Astrocyte (in vitro differentiated cells and primary cell): ENCODE results near the gene PPT2. TPM values are rescaled to one million over a fixed set of nuclear protein-coding genes. Genes with fewer than 3 reads are reported as not detected.

ENCODE experiments used
- DNase-seq: peaks from one replicate; pipeline ENCODE4 v3.0.0-alpha.2; 2010; ENCODE audit warnings: low read depth
- FAIRE-seq: peaks from 2 replicates; lab custom pipeline; 2011; peaks lifted over from hg19 to GRCh38; lab: Jason Lieb, UNC
- H2AFZ ChIP-seq: 2 replicates; pipeline ENCODE4 v1.6.0; 2012; ENCODE audit warnings: low read depth, low read length, inconsistent platforms
- H3K27ac ChIP-seq: 2 replicates; pipeline ENCODE4 v1.5.1; 2011; ENCODE audit warnings: low read depth, low read length, inconsistent platforms
- H3K27me3 ChIP-seq: 2 replicates; pipeline ENCODE4 v1.6.0; 2011; ENCODE audit warnings: low read length, inconsistent platforms; ENCODE audit not compliant: insufficient read depth
- H3K36me3 ChIP-seq: 2 replicates; pipeline ENCODE4 v1.5.1; 2011; ENCODE audit warnings: low read length, inconsistent platforms; ENCODE audit not compliant: insufficient read depth
- H3K4me1 ChIP-seq: 2 replicates; pipeline ENCODE4 v1.5.1; 2011; ENCODE audit warnings: low read length, inconsistent platforms; ENCODE audit not compliant: insufficient read depth
- H3K4me2 ChIP-seq: 2 replicates; pipeline ENCODE4 v1.6.0; 2012; ENCODE audit warnings: low read length, inconsistent platforms
- H3K4me3 ChIP-seq: 2 replicates; pipeline ENCODE4 v1.5.1; 2011; ENCODE audit warnings: low read depth, mild to moderate bottlenecking, low read length, inconsistent platforms; ENCODE audit not compliant: insufficient read depth
- H3K79me2 ChIP-seq: 2 replicates; pipeline ENCODE4 v1.6.0; 2012; ENCODE audit warnings: mild to moderate bottlenecking, low read length, inconsistent platforms; ENCODE audit not compliant: insufficient read depth
- H3K9ac ChIP-seq: 2 replicates; pipeline ENCODE4 v1.6.0; 2012; ENCODE audit warnings: mild to moderate bottlenecking, low read length, inconsistent platforms
- H3K9me3 ChIP-seq: 2 replicates; pipeline ENCODE4 v1.5.1; 2012; ENCODE audit warnings: low read depth, mild to moderate bottlenecking, low read length, inconsistent platforms; ENCODE audit not compliant: insufficient read depth
- H4K20me1 ChIP-seq: 2 replicates; pipeline ENCODE4 v1.6.0; 2012; ENCODE audit warnings: low read length, inconsistent platforms; ENCODE audit not compliant: insufficient read depth
- H3K27ac Mint-ChIP-seq: one replicate; pipeline ENCODE4 v1.8.0; 2021; ENCODE audit warnings: mild to moderate bottlenecking, mixed read lengths; ENCODE audit not compliant: unreplicated experiment
- H3K27me3 Mint-ChIP-seq: one replicate; pipeline ENCODE4 v1.8.0; 2021; ENCODE audit warnings: low read depth, mixed read lengths; ENCODE audit not compliant: unreplicated experiment
- H3K36me3 Mint-ChIP-seq: one replicate; pipeline ENCODE4 v1.8.0; 2021; ENCODE audit warnings: low read depth, mixed read lengths; ENCODE audit not compliant: unreplicated experiment
- H3K4me1 Mint-ChIP-seq: one replicate; pipeline ENCODE4 v1.8.0; 2021; ENCODE audit warnings: low read depth, mixed read lengths; ENCODE audit not compliant: unreplicated experiment
- H3K4me3 Mint-ChIP-seq: one replicate; pipeline ENCODE4 v1.8.0; 2021; ENCODE audit warnings: mild to moderate bottlenecking, moderate library complexity, mixed read lengths; ENCODE audit not compliant: unreplicated experiment
- H3K9me3 Mint-ChIP-seq: one replicate; pipeline ENCODE4 v1.8.0; 2021; ENCODE audit warnings: mild to moderate bottlenecking, mixed read lengths; ENCODE audit not compliant: unreplicated experiment
- EZH2 ChIP-seq: IDR thresholded peaks from 2 replicates; pipeline ENCODE4 v1.6.1; 2012; ENCODE audit warnings: mild to moderate bottlenecking, low read length, inconsistent platforms; ENCODE audit not compliant: insufficient read depth
- microRNA-seq: library from miRNA; unstranded; fragments of <30 nt; microRNA quantifications from one replicate; pipeline ENCODE4 v1.2.0, GENCODE V29; 2020
- total RNA-seq: library from RNA; stranded (reverse); gene quantifications from 2 replicates; pipeline ENCODE4 v1.2.1, GENCODE V29; 2021
- TF ChIP-seq, protein P1 (sequence below): IDR thresholded peaks from 2 replicates; pipeline ENCODE4 v1.5.1; 2011; ENCODE audit warnings: low read depth, mild to moderate bottlenecking, inconsistent platforms, low read length, moderate library complexity; ENCODE audit not compliant: insufficient read depth

The PPT2 gene
- total RNA-seq, 1 donor from 2014 or later = 33.0 TPM

GRCh38 chr6:32212076-32212760 is 58.3 kb downstream of the PPT2 start:
- TF ChIP-seq, protein P1, sequence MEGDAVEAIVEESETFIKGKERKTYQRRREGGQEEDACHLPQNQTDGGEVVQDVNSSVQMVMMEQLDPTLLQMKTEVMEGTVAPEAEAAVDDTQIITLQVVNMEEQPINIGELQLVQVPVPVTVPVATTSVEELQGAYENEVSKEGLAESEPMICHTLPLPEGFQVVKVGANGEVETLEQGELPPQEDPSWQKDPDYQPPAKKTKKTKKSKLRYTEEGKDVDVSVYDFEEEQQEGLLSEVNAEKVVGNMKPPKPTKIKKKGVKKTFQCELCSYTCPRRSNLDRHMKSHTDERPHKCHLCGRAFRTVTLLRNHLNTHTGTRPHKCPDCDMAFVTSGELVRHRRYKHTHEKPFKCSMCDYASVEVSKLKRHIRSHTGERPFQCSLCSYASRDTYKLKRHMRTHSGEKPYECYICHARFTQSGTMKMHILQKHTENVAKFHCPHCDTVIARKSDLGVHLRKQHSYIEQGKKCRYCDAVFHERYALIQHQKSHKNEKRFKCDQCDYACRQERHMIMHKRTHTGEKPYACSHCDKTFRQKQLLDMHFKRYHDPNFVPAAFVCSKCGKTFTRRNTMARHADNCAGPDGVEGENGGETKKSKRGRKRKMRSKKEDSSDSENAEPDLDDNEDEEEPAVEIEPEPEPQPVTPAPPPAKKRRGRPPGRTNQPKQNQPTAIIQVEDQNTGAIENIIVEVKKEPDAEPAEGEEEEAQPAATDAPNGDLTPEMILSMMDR = no peak
- no peak for TF ChIP-seq EZH2
- no peaks in the 10 kb centered on the region for H3K79me2 ChIP-seq
- no peak overlapping the region for H3K27ac Mint-ChIP-seq
- H3K4me1 Mint-ChIP-seq = no peaks in the 10 kb centered on the region
- H3K4me2 ChIP-seq = no peak overlapping the region
- H3K9me3 ChIP-seq = no peaks in the 10 kb centered on the region
- H3K9ac ChIP-seq = no peak overlapping the region
- H3K36me3 Mint-ChIP-seq = no peaks in the 10 kb centered on the region
- H3K4me3 ChIP-seq = no peak overlapping the region
- FAIRE-seq (no peak), DNase-seq (no peak)
- H2AFZ ChIP-seq = no peak overlapping the region
- H3K27ac ChIP-seq = no peak overlapping the region
- H3K27me3 ChIP-seq = peaks cover 3% of the 10 kb centered on the region
- H3K27me3 Mint-ChIP-seq = peaks cover 21% of the 10 kb centered on the region
- no peaks in the 10 kb centered on the region for H3K4me1 ChIP-seq
- H4K20me1 ChIP-seq = no peaks in the 10 kb centered on the region
- no peaks in the 10 kb centered on the region for H3K36me3 ChIP-seq
- H3K4me3 Mint-ChIP-seq = no peak overlapping the region
- H3K9me3 Mint-ChIP-seq = no peaks in the 10 kb centered on the region

Small RNAs within 50 kb of the gene (microRNA-seq; reads per million reads assigned to microRNA genes)
- gene MIR6721 = 18.6 reads per million, percentile 45 among the genes with 10 or more reads in this experiment
- not detected for gene MIR6833

Other genes starting within 250 kb of the PPT2 start
- 0.20 and 0.43 TPM in 2 replicates for gene C2, start 226.4 kb upstream of the PPT2 start, total RNA-seq
- 1.0 and 1.4 TPM in 2 replicates for gene CFB, start 208.0 kb upstream of the PPT2 start, total RNA-seq
- 47.7 and 48.1 TPM in 2 replicates for gene NELFE, start 195.2 kb upstream of the PPT2 start, total RNA-seq
- 75.3 and 79.1 TPM in 2 replicates for gene SKIC2, start 195.0 kb upstream of the PPT2 start, total RNA-seq
- 12.6 and 15.6 TPM in 2 replicates for gene DXO, start 182.0 kb upstream of the PPT2 start, total RNA-seq
- 3.8 and 4.6 TPM in 2 replicates for gene C4A, start 172.1 kb upstream of the PPT2 start, total RNA-seq
- gene C4B, start 139.3 kb upstream of the PPT2 start, total RNA-seq = 3.2 and 3.7 TPM in 2 replicates
- 0.11 and 0.46 TPM in 2 replicates for gene CYP21A2, start 115.7 kb upstream of the PPT2 start, total RNA-seq
- 1.8 and 2.3 TPM in 2 replicates for gene TNXB, start 44.8 kb upstream of the PPT2 start, total RNA-seq
- 68.7 and 70.1 TPM in 2 replicates for gene ATF6B, start 25.9 kb upstream of the PPT2 start, total RNA-seq
- gene FKBPL, start 23.9 kb upstream of the PPT2 start, total RNA-seq = 5.2 TPM in 2 replicates
- gene PRRT1, start 2.2 kb upstream of the PPT2 start, total RNA-seq = 0.45 and 0.67 TPM in 2 replicates
- 10.4 and 13.3 TPM in 2 replicates for gene EGFL8, start 10.5 kb downstream of the PPT2 start, total RNA-seq
- 94.8 and 98.1 TPM in 2 replicates for gene AGPAT1, start 21.9 kb downstream of the PPT2 start, total RNA-seq
- gene RNF5, start 24.3 kb downstream of the PPT2 start, total RNA-seq = 59.0 and 60.0 TPM in 2 replicates
- 7.5 and 9.9 TPM in 2 replicates for gene AGER, start 30.1 kb downstream of the PPT2 start, total RNA-seq
- gene PBX2, start 36.1 kb downstream of the PPT2 start, total RNA-seq = 80.7 and 83.7 TPM in 2 replicates
- 9.6 and 10.2 TPM in 2 replicates for gene GPSM3, start 38.5 kb downstream of the PPT2 start, total RNA-seq
- 0.57 and 0.60 TPM in 2 replicates for gene NOTCH4, start 69.9 kb downstream of the PPT2 start, total RNA-seq
- not detected in 2 replicates for gene TSBP1, start 217.8 kb downstream of the PPT2 start, total RNA-seq